ENCODE measurements around the gene MXD1. TPM values are rescaled to one million over a fixed set of nuclear protein-coding genes. Genes with fewer than 3 reads are reported as not detected.

Gene MXD1
- total RNA-seq, 2 experiments from 2014 or later, result 14.1 to 15.9 TPM

DNA sequence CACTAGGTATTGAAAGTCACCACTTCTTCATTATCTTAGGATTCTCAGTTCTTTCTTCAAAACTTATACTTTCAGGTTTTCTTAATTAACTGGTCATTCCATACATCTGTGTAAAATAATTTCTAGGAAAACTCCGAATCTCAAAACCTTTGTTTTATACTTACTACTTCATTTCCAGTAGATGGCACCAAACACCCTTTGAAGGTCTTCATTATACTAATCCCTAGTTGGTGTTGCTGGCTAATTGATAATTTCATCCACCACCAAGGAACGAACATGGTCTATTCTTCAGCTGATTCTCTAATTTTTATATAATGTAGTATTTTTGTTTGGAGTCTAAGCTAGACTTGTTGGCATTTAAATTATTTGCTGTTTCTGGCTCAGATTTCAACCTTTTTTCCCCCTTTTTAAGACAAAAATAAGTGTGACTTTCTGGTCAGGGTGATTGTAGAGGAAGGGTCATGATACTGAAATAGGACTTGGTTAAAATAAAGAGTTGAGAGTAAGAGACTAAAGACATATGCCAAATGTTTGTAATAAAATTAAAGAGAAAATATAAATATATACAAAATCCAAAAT, 2.8 kb upstream of the MXD1 start:
- H3K4me3 Mint-ChIP-seq, result no peak overlapping the region
- peaks cover 31% of the 10 kb centered on the region for H3K4me1 Mint-ChIP-seq (ENCODE audit: low read depth)
- ChIA-PET POLR2A (interaction anchor here (1.1 to 5.1 kb wide), 4 partner anchors 157 to 251 kb away, joined by 3 to 64 read pairs (median 24); partner anchors contain the start of gene PCBP1), CTCF (interaction anchor here (0.6 to 8.6 kb wide), 30 partner anchors 9 to 391 kb away, joined by 3 to 119 read pairs (median 4); partner anchors contain the start of genes C2orf42, FAM136A, PCYOX1 and SNRPG)
- H3K27me3 Mint-ChIP-seq, result no peaks in the 10 kb centered on the region
- H3K27ac Mint-ChIP-seq, result peak overlapping the region; percentile 23
- H3K36me3 Mint-ChIP-seq, result peaks cover 8% of the 10 kb centered on the region
- intact Hi-C loops (cut with micrococcal nuclease), result loop anchor here (1.0 kb wide), 2 partner anchors 88 to 390 kb away; partner anchors contain the start of gene FAM136A
- DNase-seq, result no peak
- no peaks in the 10 kb centered on the region for H3K9me3 Mint-ChIP-seq

DNA sequence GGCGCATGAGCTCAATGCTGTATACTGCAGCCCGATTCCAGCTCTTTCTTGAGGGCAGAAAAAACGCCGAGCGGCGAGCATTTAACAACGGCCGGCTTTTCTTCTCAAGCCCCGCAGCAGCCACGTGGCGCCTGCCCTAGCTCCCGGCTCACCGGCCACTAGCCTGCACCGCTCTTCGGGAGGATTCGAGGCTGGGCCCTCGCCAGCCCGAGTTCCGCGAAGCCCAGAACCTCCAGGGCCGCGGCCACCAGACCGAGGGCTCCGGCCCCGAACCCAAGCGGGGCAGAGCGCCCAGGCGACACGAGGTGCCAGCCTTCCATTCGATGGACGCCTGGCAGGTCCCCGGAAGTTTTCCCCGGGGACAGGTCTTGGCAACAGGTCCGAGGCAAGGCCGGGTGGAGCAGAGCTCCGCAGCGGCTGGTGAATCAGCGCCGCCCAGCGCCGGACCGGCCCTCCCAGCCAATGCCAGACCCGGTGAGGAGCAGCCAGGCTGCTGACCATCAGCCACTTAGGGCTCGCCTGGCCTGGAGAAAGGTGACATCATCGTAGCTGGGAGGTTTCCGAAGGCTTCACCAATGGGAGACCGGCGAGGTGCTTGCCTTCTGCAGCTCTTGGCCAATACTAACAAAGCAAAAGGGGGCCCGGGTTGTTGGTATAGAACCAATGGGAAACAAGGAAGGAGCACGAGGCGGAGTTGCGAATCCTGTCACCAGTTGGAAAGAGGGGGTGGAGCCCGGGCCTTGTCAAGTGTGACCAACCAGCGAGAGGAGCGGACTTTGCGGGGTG, 552 bp upstream of the MXD1 start:
- DNase-seq, result peak; percentile 100
- Mint-ChIP-seq H3K27me3 (no peaks in the 10 kb centered on the region), H3K9me3 (no peaks in the 10 kb centered on the region), H3K4me3 (peak overlapping the region; percentile 82), H3K4me1 (ENCODE audit: low read depth) (peaks cover 40% of the 10 kb centered on the region), H3K27ac (peak overlapping the region; percentile 89), H3K36me3 (peaks cover 8% of the 10 kb centered on the region)
- CTCF ChIA-PET, result interaction anchor here (0.6 to 8.6 kb wide), 18 partner anchors 12 to 703 kb away, joined by 3 to 119 read pairs (median 7); partner anchors contain the start of genes C2orf42, FAM136A, SNRNP27 and SNRPG
- intact Hi-C loops (cut with micrococcal nuclease), result loop anchor here (1.0 to 2.0 kb wide), 9 partner anchors 18 to 378 kb away; partner anchors contain the start of genes C2orf42, SNRPG and TIA1
- POLR2A ChIA-PET, result interaction anchor here (0.6 to 5.1 kb wide), 35 partner anchors 9 to 390 kb away, joined by 3 to 64 read pairs (median 5); partner anchors contain the start of genes C2orf42, PCBP1, PCYOX1 and SNRNP27

DNA sequence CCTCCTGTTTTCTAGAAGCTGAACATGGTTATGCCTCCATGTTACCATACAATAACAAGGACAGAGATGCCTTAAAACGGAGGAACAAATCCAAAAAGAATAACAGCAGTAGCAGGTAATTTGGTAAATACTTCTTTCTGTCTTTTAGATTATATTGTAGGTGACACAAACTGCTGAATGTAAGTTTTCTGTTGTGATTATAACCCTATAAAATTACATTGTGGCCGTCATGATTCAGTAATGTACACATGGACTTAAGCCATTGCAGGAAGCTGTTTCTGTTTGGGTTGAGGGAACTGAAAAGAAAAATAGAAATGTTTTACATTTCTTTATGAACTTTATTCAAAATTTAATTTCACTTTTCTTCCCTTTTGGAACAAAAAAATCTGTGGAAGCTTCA, 1.2 kb downstream of the MXD1 start:
- no peaks in the 10 kb centered on the region for H3K27me3 Mint-ChIP-seq
- no peak overlapping the region for H3K27ac Mint-ChIP-seq
- peaks cover 8% of the 10 kb centered on the region for H3K36me3 Mint-ChIP-seq
- ChIA-PET CTCF (interaction anchor here (6.5 to 8.6 kb wide), 2 partner anchors 155 to 226 kb away, joined by 50 to 119 read pairs; no protein-coding TSS in a partner anchor), POLR2A (interaction anchor here (1.2 to 5.1 kb wide), 4 partner anchors 166 to 275 kb away, joined by 7 to 64 read pairs (median 16); partner anchors contain the start of genes C2orf42 and PCBP1)
- intact Hi-C loops (cut with micrococcal nuclease), result no loop called here
- H3K4me1 Mint-ChIP-seq (ENCODE audit: low read depth), result peaks cover 40% of the 10 kb centered on the region
- no peak for DNase-seq
- peak overlapping the region; percentile 70 for H3K4me3 Mint-ChIP-seq
- no peaks in the 10 kb centered on the region for H3K9me3 Mint-ChIP-seq

DNA sequence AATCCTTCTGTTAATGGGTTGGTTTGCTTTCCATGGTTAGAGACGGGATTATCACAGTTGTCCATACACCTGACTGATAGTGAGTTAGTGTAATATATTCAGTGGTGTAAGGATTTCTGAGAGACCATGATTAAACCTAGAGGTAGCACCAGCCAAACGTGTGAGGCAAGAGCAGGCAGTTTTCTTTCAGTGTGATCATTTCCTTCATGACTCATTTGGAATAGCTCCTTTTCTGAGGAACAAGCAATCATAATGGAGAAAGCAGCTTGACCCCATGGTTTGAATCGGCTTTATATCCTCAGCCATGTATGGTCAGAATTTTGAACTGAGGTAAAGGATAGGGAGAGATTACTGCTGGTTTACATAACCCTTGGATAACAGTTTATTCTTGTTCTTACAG, 2.9 kb downstream of the MXD1 start:
- ChIA-PET CTCF (interaction anchor here (1.2 kb wide), 1 partner anchor 329 kb away, joined by 3 read pairs; no protein-coding TSS in a partner anchor), POLR2A (interaction anchor here (0.8 kb wide), 1 partner anchor 16 kb away, joined by 3 read pairs; no protein-coding TSS in a partner anchor)
- H3K27ac Mint-ChIP-seq, result no peak overlapping the region
- peaks cover 31% of the 10 kb centered on the region for H3K4me1 Mint-ChIP-seq (ENCODE audit: low read depth)
- H3K36me3 Mint-ChIP-seq, result peaks cover 15% of the 10 kb centered on the region
- no peaks in the 10 kb centered on the region for H3K9me3 Mint-ChIP-seq
- no peak overlapping the region for H3K4me3 Mint-ChIP-seq
- intact Hi-C loops (cut with micrococcal nuclease), result no loop called here
- H3K27me3 Mint-ChIP-seq, result no peaks in the 10 kb centered on the region
- DNase-seq, result no peak

DNA sequence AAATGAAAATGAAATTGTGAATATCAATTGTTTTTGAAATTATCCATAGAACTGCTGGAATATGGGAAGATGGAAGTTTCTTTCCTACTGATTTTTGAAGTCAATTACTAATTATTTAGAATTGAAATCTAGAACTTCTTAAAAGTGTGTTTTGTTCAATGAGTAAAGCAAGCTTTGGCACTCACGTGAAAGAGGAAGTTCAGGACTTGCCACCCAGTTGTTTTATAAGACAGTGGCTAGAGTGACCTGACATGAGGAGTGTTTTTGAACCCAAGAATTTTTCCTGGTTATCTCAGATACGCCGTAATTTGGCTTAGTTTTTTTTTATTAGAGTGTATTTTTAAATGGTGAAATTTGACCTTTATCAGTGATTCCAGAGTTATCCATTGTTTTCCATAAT, 3.5 kb downstream of the MXD1 start:
- H3K36me3 Mint-ChIP-seq, result peaks cover 17% of the 10 kb centered on the region
- POLR2A ChIA-PET, result no interaction called here
- no peak overlapping the region for H3K27ac Mint-ChIP-seq
- no peaks in the 10 kb centered on the region for H3K27me3 Mint-ChIP-seq
- intact Hi-C loops (cut with micrococcal nuclease), result no loop called here
- peaks cover 29% of the 10 kb centered on the region for H3K4me1 Mint-ChIP-seq (ENCODE audit: low read depth)
- no peak for DNase-seq
- H3K9me3 Mint-ChIP-seq, result no peaks in the 10 kb centered on the region
- CTCF ChIA-PET, result no interaction called here
- no peak overlapping the region for H3K4me3 Mint-ChIP-seq

DNA sequence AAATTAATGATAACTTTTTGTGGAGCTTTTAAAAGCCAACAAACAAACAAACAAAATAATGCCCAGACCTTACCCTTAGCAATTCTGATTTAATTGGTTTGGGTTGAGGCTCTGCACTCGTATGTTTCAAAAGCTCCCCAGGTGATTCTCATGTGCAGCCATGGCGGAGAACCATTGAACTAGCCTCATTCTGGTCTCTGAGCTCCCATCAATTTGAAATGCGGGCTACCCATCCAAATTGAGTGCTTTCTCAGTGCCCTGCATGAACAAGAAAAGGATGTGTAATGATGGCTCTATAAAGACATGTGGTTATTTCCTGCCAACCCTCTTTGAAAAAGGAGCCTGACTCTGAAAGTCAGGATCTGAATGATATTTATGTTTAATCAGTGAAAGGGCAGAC, 8.2 kb downstream of the MXD1 start:
- Mint-ChIP-seq H3K4me3 (no peak overlapping the region), H3K27me3 (no peaks in the 10 kb centered on the region), H3K9me3 (no peaks in the 10 kb centered on the region), H3K36me3 (peaks cover 20% of the 10 kb centered on the region), H3K4me1 (ENCODE audit: low read depth) (peaks cover 7% of the 10 kb centered on the region), H3K27ac (no peak overlapping the region)
- POLR2A ChIA-PET, result interaction anchor here (0.6 to 1.9 kb wide), 2 partner anchors 9 to 23 kb away, joined by 4 to 6 read pairs; partner anchors contain the start of gene MXD1
- no peak for DNase-seq
- CTCF ChIA-PET, result no interaction called here
- intact Hi-C loops (cut with micrococcal nuclease), result no loop called here

DNA sequence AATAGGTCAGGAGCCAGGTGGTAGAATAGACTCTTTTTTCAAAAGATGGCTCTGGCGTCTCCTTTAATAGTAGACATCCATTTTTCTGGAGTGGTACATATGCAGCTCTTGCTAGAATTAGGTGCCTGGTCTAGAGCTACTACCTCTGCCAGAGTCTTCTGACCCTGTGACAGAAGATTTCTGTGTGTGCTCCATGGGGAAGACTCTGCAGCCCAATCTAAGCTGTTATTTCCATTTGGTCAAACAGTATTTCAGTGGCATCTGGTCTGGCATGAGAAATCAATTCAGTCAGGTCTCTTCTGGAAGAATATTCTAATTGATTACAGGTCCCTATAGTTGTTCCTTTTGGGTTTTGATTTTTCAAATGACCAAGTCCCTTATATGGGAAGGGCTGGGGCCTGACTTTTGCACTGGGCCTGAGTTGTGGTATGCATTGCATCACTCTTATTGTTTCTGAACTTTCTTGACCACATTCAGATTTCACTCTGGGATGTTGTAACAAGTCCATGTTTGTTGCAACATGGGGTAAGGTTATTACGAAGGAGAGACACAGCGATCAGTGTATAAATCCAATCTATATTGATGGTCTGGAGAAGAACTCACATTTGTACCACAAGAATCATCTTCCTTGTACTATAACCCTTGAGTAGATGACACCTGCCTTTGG, 12.1 kb downstream of the MXD1 start:
- no peak for DNase-seq
- no peak overlapping the region for H3K4me3 Mint-ChIP-seq
- no peaks in the 10 kb centered on the region for H3K27me3 Mint-ChIP-seq
- no peak overlapping the region for H3K27ac Mint-ChIP-seq
- H3K36me3 Mint-ChIP-seq, result peaks cover 12% of the 10 kb centered on the region
- ChIA-PET POLR2A (interaction anchor here (0.8 kb wide), 1 partner anchor 72 kb away, joined by 3 read pairs; no protein-coding TSS in a partner anchor), CTCF (no interaction called here)
- H3K9me3 Mint-ChIP-seq, result no peaks in the 10 kb centered on the region
- peaks cover 13% of the 10 kb centered on the region for H3K4me1 Mint-ChIP-seq (ENCODE audit: low read depth)
- intact Hi-C loops (cut with micrococcal nuclease), result no loop called here

DNA sequence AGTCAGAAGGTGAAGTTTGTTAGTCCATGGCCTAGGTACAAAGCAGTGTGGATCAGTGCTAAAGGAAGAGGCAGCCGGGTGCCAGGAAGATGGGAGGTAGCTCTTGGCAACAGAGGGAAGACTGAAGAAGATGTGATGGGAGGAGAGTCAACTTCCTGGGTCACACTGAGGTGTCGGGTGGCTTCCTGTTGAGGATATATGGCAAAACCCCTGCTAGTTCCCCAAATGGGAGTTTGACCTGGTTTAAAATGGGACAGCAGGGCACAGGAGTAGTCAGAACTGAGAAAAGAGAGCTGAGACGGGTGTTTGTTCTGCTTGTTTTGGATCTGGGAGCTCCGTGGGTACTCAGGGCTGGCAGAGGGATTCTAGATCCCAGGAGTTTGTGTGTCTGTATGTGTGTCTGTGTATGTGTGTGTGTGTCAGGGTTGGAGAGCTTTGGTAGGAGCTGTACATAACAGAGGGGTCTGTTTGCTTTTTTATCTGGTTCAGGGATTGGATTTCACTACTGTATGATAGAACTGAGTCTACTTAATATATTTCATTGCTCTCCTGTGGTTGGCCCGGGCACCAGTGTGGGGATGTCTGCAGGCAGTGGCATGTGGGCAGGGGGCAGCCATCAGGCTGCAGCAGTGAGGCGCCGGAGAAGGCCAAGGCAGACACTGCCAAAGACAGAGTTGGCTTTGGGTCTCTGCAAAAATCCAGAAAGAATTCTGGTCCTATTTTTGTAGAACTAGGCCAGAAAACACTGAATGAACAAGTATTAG, 17.1 kb downstream of the MXD1 start:
- no peaks in the 10 kb centered on the region for H3K9me3 Mint-ChIP-seq
- intact Hi-C loops (cut with micrococcal nuclease), result loop anchor here (2.0 to 5.0 kb wide), 2 partner anchors 17 to 210 kb away; partner anchors contain the start of gene MXD1
- DNase-seq, result no peak
- CTCF ChIA-PET, result interaction anchor here (0.8 to 4.0 kb wide), 6 partner anchors 11 to 211 kb away, joined by 3 to 20 read pairs (median 3); partner anchors contain the start of gene MXD1
- POLR2A ChIA-PET, result interaction anchor here (0.9 to 3.7 kb wide), 5 partner anchors 12 to 201 kb away, joined by 3 to 22 read pairs (median 3); partner anchors contain the start of gene MXD1
- peak overlapping the region; percentile 85 for H3K27ac Mint-ChIP-seq
- H3K27me3 Mint-ChIP-seq, result no peaks in the 10 kb centered on the region
- H3K4me3 Mint-ChIP-seq, result peak overlapping the region; percentile 5
- H3K36me3 Mint-ChIP-seq, result peaks cover 13% of the 10 kb centered on the region
- peaks cover 37% of the 10 kb centered on the region for H3K4me1 Mint-ChIP-seq (ENCODE audit: low read depth)

DNA sequence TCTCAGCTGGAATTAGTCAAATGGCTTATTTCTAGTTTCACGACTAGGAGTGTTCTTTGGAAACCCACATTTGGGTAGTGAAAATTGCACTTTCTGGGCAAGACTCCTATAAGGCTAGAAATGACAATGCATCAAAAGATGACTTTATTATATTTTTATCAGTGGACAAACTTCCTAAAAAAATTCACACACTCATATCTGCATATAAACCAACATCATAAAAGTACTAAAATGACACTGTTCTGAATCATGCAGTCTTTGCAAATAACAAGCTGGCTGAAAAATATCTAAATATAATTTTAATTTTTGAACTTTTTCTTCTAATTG, 17.6 kb downstream of the MXD1 start:
- Mint-ChIP-seq H3K27ac (peak overlapping the region; percentile 85), H3K4me3 (no peak overlapping the region), H3K27me3 (no peaks in the 10 kb centered on the region), H3K36me3 (peaks cover 11% of the 10 kb centered on the region), H3K4me1 (ENCODE audit: low read depth) (peaks cover 37% of the 10 kb centered on the region), H3K9me3 (no peaks in the 10 kb centered on the region)
- POLR2A ChIA-PET, result interaction anchor here (0.9 to 3.7 kb wide), 6 partner anchors 12 to 200 kb away, joined by 3 to 22 read pairs (median 8); partner anchors contain the start of gene MXD1
- intact Hi-C loops (cut with micrococcal nuclease), result loop anchor here (2.0 to 5.0 kb wide), 2 partner anchors 18 to 210 kb away; partner anchors contain the start of gene MXD1
- no peak for DNase-seq
- CTCF ChIA-PET, result interaction anchor here (0.8 to 4.0 kb wide), 4 partner anchors 12 to 211 kb away, joined by 3 to 20 read pairs (median 8); partner anchors contain the start of gene MXD1

DNA sequence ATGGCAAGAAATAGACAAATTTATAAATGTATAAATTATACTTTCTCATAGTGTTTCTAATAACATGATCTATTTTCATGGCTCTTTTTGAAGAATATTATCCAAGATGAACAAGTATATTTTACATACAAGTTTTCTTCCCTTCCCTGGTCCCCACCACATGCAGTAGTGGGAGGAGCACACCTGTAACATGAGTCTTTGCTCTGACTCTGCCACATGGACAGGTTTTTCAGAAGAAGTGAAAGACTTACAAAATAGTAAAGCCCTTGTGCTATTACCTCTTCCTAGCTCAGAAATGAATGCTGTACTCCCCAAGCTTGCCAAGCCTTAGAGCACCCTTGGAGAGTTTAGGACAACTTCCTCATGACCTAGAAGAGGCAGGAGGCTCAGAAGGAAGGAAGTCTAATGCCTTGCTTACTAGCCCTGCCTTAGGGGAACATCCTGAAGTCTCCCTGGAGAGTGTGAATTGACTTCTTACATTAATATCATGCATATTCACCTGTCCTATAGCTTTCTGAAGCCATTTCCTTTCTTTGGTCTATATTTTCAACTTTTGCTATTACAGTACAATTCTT, 18.4 kb downstream of the MXD1 start:
- Mint-ChIP-seq H3K4me1 (ENCODE audit: low read depth) (peaks cover 37% of the 10 kb centered on the region), H3K9me3 (no peaks in the 10 kb centered on the region), H3K36me3 (peaks cover 15% of the 10 kb centered on the region), H3K4me3 (no peak overlapping the region), H3K27ac (peak overlapping the region; percentile 73), H3K27me3 (no peaks in the 10 kb centered on the region)
- intact Hi-C loops (cut with micrococcal nuclease), result loop anchor here (2.0 to 5.0 kb wide), 2 partner anchors 19 to 209 kb away; partner anchors contain the start of gene MXD1
- POLR2A ChIA-PET, result interaction anchor here (0.7 to 3.7 kb wide), 8 partner anchors 9 to 258 kb away, joined by 3 to 22 read pairs (median 4); partner anchors contain the start of genes C2orf42 and MXD1
- no peak for DNase-seq
- CTCF ChIA-PET, result interaction anchor here (0.8 to 4.0 kb wide), 5 partner anchors 20 to 210 kb away, joined by 3 to 20 read pairs (median 4); partner anchors contain the start of gene MXD1
